Measurements from ENCODE around the gene FPGT. TPM values are rescaled to one million over a fixed set of nuclear protein-coding genes. Genes with fewer than 3 reads are reported as not detected.

FPGT gene
- total RNA-seq (2021; ENCODE audit: unreplicated experiment) (12.0 TPM), Bru-seq, nascent RNA (percentile 62 among the genes with signal in this experiment), BruChase-seq, experiment 1, labeled RNA remaining after a 6-hour chase (percentile 79 among the genes with signal in this experiment), BruChase-seq, experiment 2, labeled RNA remaining after a 2-hour chase (percentile 79 among the genes with signal in this experiment)
- polyA plus RNA-seq (2012): 1.4 and 2.2 TPM in 2 replicates
- long read RNA-seq, transcript FPGT-202 (4 exons, 3,254 nt): major isoform, 12 of 18 reads
- long read RNA-seq, partial matches to known transcripts: 1 of 18 reads
- long read RNA-seq, other reads (novel, unspliced or antisense): 2 of 18 reads

DNA sequence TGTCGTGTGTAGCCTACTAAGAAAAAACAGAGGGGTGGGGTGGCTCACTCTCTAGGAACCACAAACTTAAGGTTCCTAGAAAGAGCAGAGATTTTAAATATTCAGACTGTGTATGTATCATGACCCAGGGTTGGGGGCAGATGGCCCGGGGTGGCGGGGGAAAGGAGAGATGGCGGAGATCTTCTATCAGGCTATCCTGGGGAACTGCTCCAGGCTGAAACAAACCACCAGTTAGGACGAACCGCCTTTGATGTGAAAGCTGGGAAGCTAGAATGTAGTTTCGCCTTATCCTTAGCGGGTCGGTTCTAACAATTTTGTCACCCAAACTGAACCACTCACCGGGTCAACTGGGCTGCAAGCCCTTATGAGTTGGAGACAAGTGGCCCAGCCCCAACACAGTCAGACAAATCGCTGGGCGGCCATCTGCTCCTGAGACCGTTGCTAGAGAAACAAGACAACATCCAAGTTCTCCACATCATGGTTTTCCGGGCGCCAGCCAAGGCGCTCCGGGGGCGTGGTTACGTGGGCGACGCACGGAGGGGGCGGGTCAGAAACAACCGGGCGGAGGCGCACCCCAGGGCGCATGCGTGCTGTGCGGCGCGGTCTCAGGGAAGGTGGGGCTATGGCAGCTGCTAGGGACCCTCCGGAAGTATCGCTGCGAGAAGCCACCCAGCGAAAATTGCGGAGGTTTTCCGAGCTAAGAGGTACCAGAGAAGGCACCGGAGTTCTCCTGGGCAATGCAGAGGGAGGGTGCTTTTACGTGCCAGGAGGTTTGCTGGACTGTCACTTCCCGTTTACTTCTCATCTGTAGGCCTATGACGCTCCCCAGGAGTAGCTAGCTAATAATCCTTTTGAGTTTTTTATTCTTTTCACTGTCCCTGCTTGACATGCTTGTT, at the start of gene FPGT, which contains the start of gene LRRIQ3:
Gene FPGT (plus strand): TSS at position 586 of the 896 bp plus-strand sequence. CDS start 37 bp downstream, at position 623.
Gene LRRIQ3 (minus strand): TSS at position 520 of the 896 bp plus-strand sequence. CDS start 14,492 bp downstream, outside the sequence.
- DNase-seq (ENCODE audit: low read depth, low spot score) (peak; percentile 75), ATAC-seq (peak; percentile 98)
- no peaks in the 10 kb centered on the region for H3K9me3 ChIP-seq (ENCODE audit: control insufficient read depth in 1 of 2, insufficient read depth in 1 of 2, low read depth in 1 of 2, low read length in 2 of 2)
- H3K9me2 ChIP-seq (ENCODE audit: insufficient read depth): no peaks in the 10 kb centered on the region
- peak; percentile 55; the same call in 1 of the 2 replicates for TF ChIP-seq ZFX (IDR thresholded peaks at IDR 0.05)
- TF ChIP-seq SIN3A (IDR thresholded peaks at IDR 0.05; ENCODE audit: low read depth): 0 out of 2 replicates have a peak, but pooled peaks have one; percentile 43
- peak; percentile 88 for TF ChIP-seq TCF7L2 (IDR thresholded peaks at IDR 0.05; ENCODE audit: borderline replicate concordance, extremely low read depth, insufficient read depth, insufficient read length)
- peak; percentile 93 for TF ChIP-seq EGR1 (IDR thresholded peaks at IDR 0.05; ENCODE audit: low read depth)
- TF ChIP-seq MAX (IDR thresholded peaks at IDR 0.05): no peak
- TF ChIP-seq ELF1 (IDR thresholded peaks at IDR 0.05; ENCODE audit: borderline replicate concordance, low read depth): peak; percentile 18; the same call in 1 of the 2 replicates
- peak; percentile 86 for TF ChIP-seq POLR2AphosphoS5 (IDR thresholded peaks at IDR 0.05; ENCODE audit: low read depth, low read length)
- TF ChIP-seq EZH2 (IDR thresholded peaks at IDR 0.05): no peak
- TF ChIP-seq ZNF274 (IDR thresholded peaks at IDR 0.05; ENCODE audit: low read depth, low read length): no peak
- TF ChIP-seq YY1 (IDR thresholded peaks at IDR 0.05; ENCODE audit: extremely low read depth, insufficient replicate concordance, low read depth, low read length): no peak
- TF ChIP-seq POLR2A (IDR thresholded peaks at IDR 0.05; ENCODE audit: borderline replicate concordance, extremely low read depth, insufficient read depth, insufficient read length): peak; percentile 78
- TF ChIP-seq FOSL1 (IDR thresholded peaks at IDR 0.05; ENCODE audit: low read depth): no peak
- no peak for TF ChIP-seq RAD21 (IDR thresholded peaks at IDR 0.05; ENCODE audit: low read depth)
- H3K79me2 ChIP-seq (ENCODE audit: insufficient read depth, low read length): no peaks in the 10 kb centered on the region
- H4K20me1 ChIP-seq (ENCODE audit: insufficient read depth): no peaks in the 10 kb centered on the region
- intact Hi-C loops (cut with micrococcal nuclease): no loop called here
- H3K4me3 ChIP-seq (replicated peaks in 1 of 2; ENCODE audit: low read depth in 1 of 2, low read length in 2 of 2): peak within 1 kb of the TSS; percentile 72 to 85
- ChIA-PET POLR2A (no interaction called here), CTCF (no interaction called here), RAD21 (ENCODE audit: low non-redundant PET in 1 of 2, low total read pairs in 2 of 2, uncharacterized antibody in 2 of 2, unreplicated experiment in 2 of 2) (no interaction called here)
- no peaks in the 10 kb centered on the region for H3K27me3 ChIP-seq (ENCODE audit: insufficient read depth, low read length)
- peaks cover 3 to 14% of the 10 kb centered on the region in 2 experiments; a peak in 3 of 4 replicates for H3K4me1 ChIP-seq (ENCODE audit: control insufficient read depth in 1 of 2, insufficient read depth in 2 of 2, low read length in 2 of 2)
- peak within 1 kb of the TSS; percentile 57 for H2AFZ ChIP-seq (ENCODE audit: low read depth, low read length, poor library complexity, severe bottlenecking)
- BruUV-seq (replicated peaks): TSS peak; percentile 76
- peak within 1 kb of the TSS; percentile 41; the same call in 1 of the 2 replicates for H3K27ac ChIP-seq (ENCODE audit: low read depth, low read length)
- H3K36me3 ChIP-seq (ENCODE audit: control insufficient read depth in 1 of 2, insufficient read depth in 2 of 2, low read length in 2 of 2): no peaks in the 10 kb centered on the region
- peak within 1 kb of the TSS; percentile 85 for H3K4me2 ChIP-seq (ENCODE audit: low read length)
- H3K9ac ChIP-seq (ENCODE audit: low read length): peak within 1 kb of the TSS; percentile 66

Data from HCT116 (cell line).